Activated T-cell treated with anti-CD3 and anti-CD28 coated beads, Interleukin-2, amount 50 U/mL, for 24 hours (primary cell): ENCODE data around the gene SPACA4.
"Not testable (repeated sequence)": the region's sequence is repeated elsewhere in the genome, so short reads cannot be mapped to it uniquely, and the experiment has no call there.

Experiments used
- DNase-seq: peaks from one replicate; pipeline ENCODE4 v3.0.0-alpha.2; 2020
- H3K27ac Mint-ChIP-seq: 2 replicates; pipeline ENCODE4 v1.8.0; 2020; ENCODE audit warnings: mild to moderate bottlenecking, mixed read lengths
- H3K27me3 Mint-ChIP-seq: 2 replicates; pipeline ENCODE4 v1.8.0; 2020; ENCODE audit warnings: mixed read lengths
- H3K36me3 Mint-ChIP-seq: 2 replicates; pipeline ENCODE4 v1.8.0; 2020; ENCODE audit warnings: low read depth, mixed read lengths
- H3K4me1 Mint-ChIP-seq: 2 replicates; pipeline ENCODE4 v1.8.0; 2020; ENCODE audit warnings: low read depth, mixed read lengths
- H3K4me3 Mint-ChIP-seq: 2 replicates; pipeline ENCODE4 v1.8.0; 2020; ENCODE audit warnings: mild to moderate bottlenecking, moderate library complexity, mixed read lengths
- H3K9me3 Mint-ChIP-seq: 2 replicates; pipeline ENCODE4 v1.8.0; 2020; ENCODE audit warnings: mixed read lengths

SPACA4 gene, protein sequence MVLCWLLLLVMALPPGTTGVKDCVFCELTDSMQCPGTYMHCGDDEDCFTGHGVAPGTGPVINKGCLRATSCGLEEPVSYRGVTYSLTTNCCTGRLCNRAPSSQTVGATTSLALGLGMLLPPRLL

DNA sequence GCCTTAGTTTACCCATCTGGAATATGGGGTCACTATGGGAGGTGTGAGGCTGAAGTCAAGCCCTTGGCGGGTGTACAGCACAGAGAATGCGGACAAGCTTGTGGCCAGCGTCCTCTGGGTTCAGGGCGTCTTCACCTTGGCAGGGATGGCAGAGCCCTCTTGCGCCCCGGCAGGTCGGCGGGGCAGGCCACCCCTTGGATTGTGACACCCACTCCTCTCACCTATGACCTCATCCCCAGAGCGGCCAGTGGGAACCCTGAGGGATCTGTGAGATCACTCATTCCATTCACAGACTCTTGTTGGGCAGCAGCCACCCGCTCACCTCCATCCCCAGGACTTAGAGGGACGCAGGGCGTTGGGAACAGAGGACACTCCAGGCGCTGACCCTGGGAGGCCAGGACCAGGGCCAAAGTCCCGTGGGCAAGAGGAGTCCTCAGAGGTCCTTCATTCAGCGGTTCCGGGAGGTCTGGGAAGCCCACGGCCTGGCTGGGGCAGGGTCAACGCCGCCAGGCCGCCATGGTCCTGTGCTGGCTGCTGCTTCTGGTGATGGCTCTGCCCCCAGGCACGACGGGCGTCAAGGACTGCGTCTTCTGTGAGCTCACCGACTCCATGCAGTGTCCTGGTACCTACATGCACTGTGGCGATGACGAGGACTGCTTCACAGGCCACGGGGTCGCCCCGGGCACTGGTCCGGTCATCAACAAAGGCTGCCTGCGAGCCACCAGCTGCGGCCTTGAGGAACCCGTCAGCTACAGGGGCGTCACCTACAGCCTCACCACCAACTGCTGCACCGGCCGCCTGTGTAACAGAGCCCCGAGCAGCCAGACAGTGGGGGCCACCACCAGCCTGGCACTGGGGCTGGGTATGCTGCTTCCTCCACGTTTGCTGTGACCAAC lies at the start of gene SPACA4:
Gene SPACA4 (plus strand): TSS at position 280 of the 896 bp plus-strand sequence. CDS start 237 bp downstream, at position 517.
- Mint-ChIP-seq H3K36me3 (peaks cover 3% of the 10 kb centered on the region), H3K4me1 (peaks cover 4% of the 10 kb centered on the region), H3K4me3 (no peak within 1 kb of the TSS), H3K27ac (no peak within 1 kb of the TSS), H3K27me3 (no peaks in the 10 kb centered on the region), H3K9me3 (no peaks in the 10 kb centered on the region)
- no peak for DNase-seq

DNA sequence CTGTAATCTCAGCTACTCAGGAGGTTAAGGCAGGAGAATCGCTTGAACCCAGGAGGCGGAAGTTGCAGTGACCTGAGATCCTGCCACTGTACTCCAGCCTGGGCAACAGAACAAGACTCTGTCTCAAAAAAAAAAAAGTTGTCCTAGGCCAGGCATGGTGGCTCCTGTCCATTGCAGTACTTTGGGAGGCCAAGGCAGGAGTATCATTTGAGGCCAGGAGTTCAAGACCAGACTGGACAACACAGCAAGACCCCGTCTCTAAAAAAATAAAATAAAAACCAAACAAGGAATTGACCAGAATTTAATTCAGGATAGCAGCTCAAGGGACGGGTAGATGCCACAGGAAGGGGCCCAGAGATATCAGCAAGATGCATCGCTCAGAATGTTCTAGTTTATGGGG lies 49.7 kb upstream of the SPACA4 start:
- Mint-ChIP-seq H3K4me3 (no peak overlapping the region), H3K27me3 (peaks cover 8% of the 10 kb centered on the region), H3K4me1 (peaks cover 2% of the 10 kb centered on the region), H3K9me3 (no peaks in the 10 kb centered on the region), H3K27ac (no peak overlapping the region), H3K36me3 (no peaks in the 10 kb centered on the region)
- no peak for DNase-seq

DNA sequence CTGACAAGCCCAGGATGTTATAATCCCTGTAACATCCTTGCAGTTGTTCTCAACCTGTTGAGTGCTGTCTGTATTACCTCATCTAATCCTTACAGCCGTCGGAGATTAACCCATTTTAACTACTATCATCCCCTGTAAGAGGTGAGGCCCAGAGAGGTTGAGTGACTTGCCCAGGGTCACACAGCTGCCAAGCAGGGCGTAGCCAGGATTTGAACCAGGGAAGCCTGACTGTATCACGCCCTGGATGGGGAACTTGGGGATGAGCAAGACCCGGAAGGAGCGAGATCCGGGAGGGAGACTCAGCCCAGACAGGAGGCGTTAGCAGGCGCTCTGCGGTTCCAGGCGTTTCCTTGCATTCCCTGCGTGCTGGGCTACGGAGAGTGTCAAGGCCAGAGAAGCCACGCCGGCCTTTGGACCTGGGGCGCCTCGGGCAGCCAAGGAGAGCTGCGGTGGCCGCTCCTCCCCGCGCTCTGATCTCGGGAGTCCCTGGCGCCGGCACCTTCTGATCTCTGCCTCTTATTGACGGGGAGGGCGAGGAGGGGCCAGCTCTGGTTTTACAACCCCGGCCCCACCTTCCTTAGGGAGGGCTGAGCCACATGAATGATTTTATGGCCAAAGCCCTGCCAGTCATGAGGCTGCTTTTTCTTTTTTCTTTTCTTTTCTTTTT lies 48.4 kb upstream of the SPACA4 start:
- Mint-ChIP-seq H3K27ac (no peak overlapping the region), H3K27me3 (peaks cover 8% of the 10 kb centered on the region), H3K4me3 (no peak overlapping the region), H3K36me3 (no peaks in the 10 kb centered on the region), H3K4me1 (peaks cover 2% of the 10 kb centered on the region), H3K9me3 (no peaks in the 10 kb centered on the region)
- DNase-seq, result no peak

DNA sequence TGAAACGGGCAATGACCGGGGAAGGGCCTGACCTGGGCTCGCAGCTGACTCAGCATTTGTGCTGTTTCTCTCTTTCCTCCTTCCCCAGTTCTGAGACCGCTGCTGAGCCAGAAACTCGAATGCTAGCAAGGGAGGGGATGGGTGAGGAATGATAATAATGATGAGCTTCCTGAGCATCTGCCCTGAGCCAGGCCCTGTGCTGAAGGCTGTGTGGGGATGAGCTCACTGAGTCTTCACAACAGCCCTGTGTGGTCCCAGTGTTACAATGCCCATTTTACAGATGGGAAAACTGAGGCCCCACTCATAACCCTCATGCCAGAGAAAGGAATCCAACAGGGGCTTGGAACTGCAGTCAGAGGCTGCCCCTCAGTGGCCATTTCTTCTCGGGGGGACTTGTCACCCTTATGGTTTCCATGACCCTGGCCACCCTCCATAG lies 46.4 kb upstream of the SPACA4 start:
- H3K9me3 Mint-ChIP-seq, result no peaks in the 10 kb centered on the region
- H3K4me3 Mint-ChIP-seq, result no peak overlapping the region
- peaks cover 8% of the 10 kb centered on the region for H3K27me3 Mint-ChIP-seq
- H3K27ac Mint-ChIP-seq, result no peak overlapping the region
- H3K4me1 Mint-ChIP-seq, result peaks cover 2% of the 10 kb centered on the region
- DNase-seq, result no peak
- H3K36me3 Mint-ChIP-seq, result no peaks in the 10 kb centered on the region

DNA sequence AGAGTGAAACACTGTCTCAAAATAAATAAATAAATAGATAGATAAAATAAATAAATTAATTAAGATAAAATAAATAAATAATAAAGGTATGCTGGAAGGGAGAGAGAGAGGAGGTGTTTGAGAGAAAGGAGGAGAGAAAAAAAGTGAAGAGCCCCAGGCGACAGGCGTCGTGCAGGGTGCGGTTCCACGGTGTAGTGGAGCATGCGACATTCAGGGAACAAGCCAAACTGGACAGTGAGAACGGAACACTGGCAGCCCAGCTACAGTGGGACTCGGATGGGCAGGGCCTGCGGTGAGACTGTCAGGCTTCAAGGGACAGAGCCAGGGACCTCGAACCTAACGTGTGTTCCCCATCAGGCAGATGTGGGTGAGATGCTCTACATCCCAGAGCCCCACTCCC lies 45.1 kb upstream of the SPACA4 start:
- no peak overlapping the region for H3K27ac Mint-ChIP-seq
- no peaks in the 10 kb centered on the region for H3K36me3 Mint-ChIP-seq
- DNase-seq, result no peak
- H3K27me3 Mint-ChIP-seq, result peaks cover 3% of the 10 kb centered on the region
- no peaks in the 10 kb centered on the region for H3K9me3 Mint-ChIP-seq
- peaks cover 2% of the 10 kb centered on the region for H3K4me1 Mint-ChIP-seq
- no peak overlapping the region for H3K4me3 Mint-ChIP-seq

DNA sequence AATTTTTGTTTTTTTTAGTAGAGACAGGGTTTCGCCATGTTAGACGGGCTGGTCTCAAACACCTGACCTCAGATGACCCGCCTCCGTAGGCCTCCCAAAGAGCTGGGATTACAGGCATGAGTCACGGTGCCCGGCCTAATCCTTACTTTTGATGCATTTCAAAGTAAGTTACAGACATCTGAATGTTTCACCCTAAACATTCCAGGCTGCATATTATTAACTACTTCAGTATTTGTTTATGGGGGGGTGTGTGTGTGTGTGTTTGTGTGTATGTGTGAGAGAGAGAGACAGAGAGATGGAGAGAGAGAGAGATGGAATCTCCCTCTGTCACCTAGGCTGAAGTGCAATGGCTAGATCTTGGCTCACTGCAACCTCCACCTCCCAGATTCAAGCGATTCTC lies 41.5 kb upstream of the SPACA4 start:
- H3K36me3 Mint-ChIP-seq, result no peaks in the 10 kb centered on the region
- H3K27ac Mint-ChIP-seq, result no peak overlapping the region
- no peak overlapping the region for H3K4me3 Mint-ChIP-seq
- no peak for DNase-seq
- H3K27me3 Mint-ChIP-seq, result peaks cover 10% of the 10 kb centered on the region
- H3K9me3 Mint-ChIP-seq, result no peaks in the 10 kb centered on the region
- H3K4me1 Mint-ChIP-seq, result no peaks in the 10 kb centered on the region

DNA sequence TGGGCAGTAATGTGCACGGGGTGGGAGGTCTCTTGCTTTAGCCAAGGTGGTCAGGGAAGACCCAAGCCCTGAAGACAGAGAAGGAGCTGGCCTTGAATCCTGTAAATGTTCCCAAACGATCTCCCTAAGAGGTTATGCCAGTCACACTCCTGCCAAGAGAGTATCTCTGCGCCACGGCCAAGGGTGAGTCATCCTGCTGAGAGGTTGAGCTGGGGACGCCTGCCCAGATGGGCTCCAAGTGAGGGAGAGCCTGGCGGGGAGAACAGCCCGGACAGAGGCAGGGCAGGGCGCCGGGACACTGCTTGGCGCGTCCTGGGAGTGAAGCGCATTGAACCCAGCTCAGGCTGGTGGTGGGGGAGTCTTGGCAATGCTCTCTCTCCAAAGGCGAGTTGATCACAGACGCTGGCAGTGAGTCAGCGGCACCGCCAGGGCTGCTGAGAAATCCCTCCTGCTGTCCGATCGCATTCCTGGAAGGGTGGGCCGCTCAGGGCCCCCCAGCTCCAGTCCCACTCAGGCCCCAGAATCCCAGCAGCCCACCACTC lies 38.1 kb upstream of the SPACA4 start:
- Mint-ChIP-seq H3K36me3 (no peaks in the 10 kb centered on the region), H3K4me1 (no peaks in the 10 kb centered on the region), H3K27ac (no peak overlapping the region), H3K9me3 (no peaks in the 10 kb centered on the region), H3K4me3 (no peak overlapping the region), H3K27me3 (peaks cover 8% of the 10 kb centered on the region)
- no peak for DNase-seq

DNA sequence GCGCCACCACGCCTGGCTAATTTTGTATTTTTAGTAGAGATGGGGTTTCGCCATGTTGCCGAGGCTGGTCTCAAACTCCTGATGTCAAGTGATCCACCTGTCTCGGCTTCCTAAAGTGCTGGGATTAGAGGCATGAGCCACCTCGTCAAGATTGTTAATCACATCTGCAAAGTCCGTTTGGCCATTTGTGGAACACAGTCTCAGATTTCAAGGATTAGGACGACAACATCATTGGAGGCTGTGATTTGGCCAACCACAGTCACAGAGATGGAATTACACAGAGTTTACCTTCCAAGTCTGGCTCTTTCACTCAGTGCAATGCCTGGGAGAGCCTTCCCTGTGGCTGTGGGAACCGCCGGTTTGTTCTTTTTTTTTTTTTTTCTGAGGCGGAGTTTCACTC lies 36.7 kb upstream of the SPACA4 start:
- Mint-ChIP-seq H3K27ac (no peak overlapping the region), H3K4me1 (no peaks in the 10 kb centered on the region), H3K9me3 (no peaks in the 10 kb centered on the region), H3K36me3 (no peaks in the 10 kb centered on the region), H3K4me3 (no peak overlapping the region), H3K27me3 (peaks cover 8% of the 10 kb centered on the region)
- DNase-seq, result no peak

DNA sequence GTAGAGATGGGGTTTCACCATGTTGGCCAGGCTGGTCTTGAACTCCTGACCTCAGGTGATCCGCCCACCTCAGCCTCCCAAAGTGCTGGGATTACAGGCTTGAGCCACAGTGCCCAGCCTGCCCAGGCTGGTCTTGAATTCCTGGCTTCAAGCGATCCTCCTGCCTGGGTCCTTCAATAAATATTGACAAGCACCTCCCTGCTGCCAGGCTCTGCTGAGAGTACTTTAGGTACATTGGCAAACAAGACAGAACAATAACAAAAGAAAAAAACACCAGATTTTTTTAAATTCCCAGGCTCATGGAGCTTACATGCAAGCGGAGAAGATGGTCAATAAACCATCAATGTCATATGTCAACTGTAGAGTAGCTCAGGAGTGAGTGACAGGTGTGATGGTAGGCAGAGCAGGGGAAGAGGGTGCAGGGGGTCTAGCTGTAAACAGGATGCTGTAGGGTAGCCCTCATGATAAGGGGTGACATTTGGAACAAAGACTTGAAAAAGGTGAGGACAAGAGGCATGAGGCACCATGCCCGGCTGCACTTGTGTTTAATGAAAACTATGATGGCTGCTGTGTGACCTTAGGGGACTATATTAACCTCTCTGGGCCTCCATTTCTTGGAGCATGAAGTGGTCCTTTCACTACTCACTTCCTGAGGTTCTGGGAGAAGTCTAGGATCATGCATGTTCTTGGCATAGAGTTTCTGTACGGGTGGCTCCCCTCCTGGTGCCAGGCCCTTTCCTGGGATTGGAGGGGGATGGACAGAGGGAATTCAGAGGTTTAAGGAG lies 35.0 kb upstream of the SPACA4 start:
- H3K4me3 Mint-ChIP-seq, result no peak overlapping the region
- no peak overlapping the region for H3K27ac Mint-ChIP-seq
- H3K27me3 Mint-ChIP-seq, result peaks cover 8% of the 10 kb centered on the region
- no peak for DNase-seq
- H3K36me3 Mint-ChIP-seq, result no peaks in the 10 kb centered on the region
- H3K4me1 Mint-ChIP-seq, result no peaks in the 10 kb centered on the region
- no peaks in the 10 kb centered on the region for H3K9me3 Mint-ChIP-seq

DNA sequence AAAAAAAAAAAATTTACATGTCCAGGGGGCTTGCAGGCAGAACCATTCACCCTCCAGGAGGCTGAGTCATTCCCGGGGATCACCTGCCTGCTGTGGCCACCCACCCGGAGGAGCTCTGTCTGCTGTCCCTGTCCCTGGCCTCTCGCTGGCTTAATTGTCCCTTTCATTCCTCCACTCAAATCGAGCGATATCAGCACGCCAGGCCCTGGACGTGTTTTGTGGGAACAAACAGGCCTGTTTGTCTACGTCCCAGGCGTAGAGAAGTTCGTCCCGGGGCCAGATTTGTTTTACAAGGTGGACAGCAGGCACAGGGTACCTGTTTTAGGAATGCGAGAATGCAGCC lies 33.4 kb upstream of the SPACA4 start:
- H3K4me1 Mint-ChIP-seq, result no peaks in the 10 kb centered on the region
- no peaks in the 10 kb centered on the region for H3K9me3 Mint-ChIP-seq
- H3K4me3 Mint-ChIP-seq, result no peak overlapping the region
- no peak overlapping the region for H3K27ac Mint-ChIP-seq
- no peak for DNase-seq
- no peaks in the 10 kb centered on the region for H3K36me3 Mint-ChIP-seq
- H3K27me3 Mint-ChIP-seq, result no peaks in the 10 kb centered on the region

DNA sequence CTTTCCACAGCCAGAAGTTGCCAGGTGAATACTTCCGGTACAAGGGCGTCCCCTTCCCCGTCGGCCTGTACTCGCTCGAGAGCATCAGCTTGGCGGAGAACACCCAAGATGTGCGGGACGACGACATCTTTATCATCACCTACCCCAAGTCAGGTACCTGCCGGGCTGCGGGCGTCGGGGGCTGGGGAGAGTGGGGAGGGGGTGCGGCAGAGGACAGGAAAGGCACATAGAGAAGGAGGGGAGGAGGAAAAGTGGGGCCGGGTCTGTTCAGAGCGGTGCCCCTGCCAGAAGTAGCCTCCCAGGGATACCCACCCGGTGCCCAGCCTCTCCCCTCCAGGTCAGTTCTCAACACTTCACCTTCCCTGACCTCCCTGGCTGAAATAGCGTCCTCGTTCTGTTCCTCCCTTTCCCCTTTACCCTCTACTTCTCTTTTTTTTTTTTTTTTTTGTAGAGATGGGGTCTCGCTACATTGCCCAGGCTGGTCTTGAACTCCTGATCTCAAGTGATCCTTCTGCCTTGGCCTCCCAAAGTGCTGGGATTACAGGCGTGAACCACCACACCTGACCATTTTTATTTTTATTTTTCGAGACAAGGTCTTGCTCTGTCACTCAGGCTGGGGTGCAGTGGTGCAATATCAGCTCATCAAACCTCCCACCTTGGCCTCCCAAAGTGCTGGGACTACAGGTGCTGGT lies 30.5 kb upstream of the SPACA4 start:
- no peaks in the 10 kb centered on the region for H3K9me3 Mint-ChIP-seq
- H3K27ac Mint-ChIP-seq, result no peak overlapping the region
- H3K4me1 Mint-ChIP-seq, result no peaks in the 10 kb centered on the region
- no peak overlapping the region for H3K4me3 Mint-ChIP-seq
- H3K36me3 Mint-ChIP-seq, result no peaks in the 10 kb centered on the region
- no peak for DNase-seq
- no peaks in the 10 kb centered on the region for H3K27me3 Mint-ChIP-seq

DNA sequence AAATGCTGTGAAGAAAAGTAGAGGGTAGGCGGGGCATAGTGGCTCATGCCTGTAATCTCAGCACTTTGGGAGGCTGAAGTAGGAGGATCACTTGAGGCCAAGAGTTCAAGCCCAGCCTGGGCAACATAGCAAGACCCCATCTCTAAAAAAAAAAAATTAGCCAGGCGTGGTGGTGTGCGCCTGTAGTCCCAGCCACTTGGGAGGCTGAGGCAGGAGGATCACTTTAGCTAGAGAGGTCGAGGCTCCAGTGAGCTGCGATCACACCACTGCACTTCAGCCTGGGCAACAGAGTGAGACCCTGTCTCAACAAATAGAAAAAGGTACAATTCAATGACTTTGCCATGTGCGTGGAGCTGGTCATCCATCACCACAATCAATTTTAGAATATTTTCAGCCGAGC lies 28.6 kb upstream of the SPACA4 start:
- H3K27ac Mint-ChIP-seq, H3K4me3 Mint-ChIP-seq, H3K9me3 Mint-ChIP-seq, H3K4me1 Mint-ChIP-seq, H3K27me3 Mint-ChIP-seq, DNase-seq, H3K36me3 Mint-ChIP-seq: not testable (repeated sequence)

DNA sequence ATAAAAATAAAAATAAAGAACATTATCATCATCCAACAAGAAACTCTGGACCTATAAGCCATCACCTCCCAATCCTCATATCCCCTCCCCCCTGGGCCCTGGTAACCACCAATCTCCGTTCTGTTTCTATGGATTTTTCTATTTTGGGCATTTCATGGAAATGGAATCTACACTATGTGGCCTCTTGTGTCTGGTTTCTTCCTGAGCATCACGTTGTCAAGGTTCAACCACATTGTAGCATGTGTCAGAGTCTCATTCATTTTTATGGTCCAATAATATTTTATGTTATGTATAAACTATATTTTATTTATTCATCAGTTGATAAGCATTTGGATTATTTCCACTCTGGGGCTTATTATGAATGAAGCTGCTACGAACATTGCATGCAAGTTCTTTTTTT lies 27.7 kb upstream of the SPACA4 start:
- Mint-ChIP-seq H3K27me3 (no peaks in the 10 kb centered on the region), H3K27ac (no peak overlapping the region), H3K9me3 (no peaks in the 10 kb centered on the region), H3K36me3 (no peaks in the 10 kb centered on the region), H3K4me3 (no peak overlapping the region), H3K4me1 (peaks cover under 1% of the 10 kb centered on the region)
- no peak for DNase-seq

DNA sequence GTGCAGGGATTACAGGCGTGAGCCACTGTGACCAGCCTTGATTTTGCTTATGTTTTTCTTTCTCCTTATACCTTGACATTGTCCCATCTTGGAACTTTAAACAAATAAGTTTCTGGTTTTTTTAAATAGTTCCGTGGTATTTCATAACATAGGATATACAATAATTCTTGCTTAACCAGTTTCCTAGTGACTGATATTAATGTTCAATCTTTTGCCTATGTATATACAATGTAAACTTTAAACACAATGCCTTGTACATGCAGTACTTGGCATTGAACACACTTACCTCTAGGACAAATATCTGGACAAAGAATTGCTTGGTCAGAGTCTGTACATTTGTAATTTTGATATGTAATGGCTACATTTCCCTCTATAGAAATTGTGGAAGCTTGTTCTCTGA lies 24.4 kb upstream of the SPACA4 start:
- Mint-ChIP-seq H3K4me1 (peaks cover 6% of the 10 kb centered on the region), H3K36me3 (no peaks in the 10 kb centered on the region), H3K9me3 (no peaks in the 10 kb centered on the region), H3K27me3 (no peaks in the 10 kb centered on the region), H3K27ac (no peak overlapping the region), H3K4me3 (no peak overlapping the region)
- no peak for DNase-seq
